GM19324 (cell line): ENCODE measurements around the gene ZNF26.
"Not testable (repeated sequence)": the region's sequence is repeated elsewhere in the genome, so short reads cannot be mapped to it uniquely, and the experiment has no call there.

Experiments
- ATAC-seq: cut with Tn5 transposase; IDR thresholded peaks from one replicate; pipeline ENCODE4 v1.9.1; 2021; ENCODE audit warnings: mild to moderate bottlenecking, moderate library complexity; ENCODE audit not compliant: unreplicated experiment, low FRiP score

Gene ZNF26

GRCh38 chr12:132955094-132956010 lies 30.8 kb upstream of the ZNF26 start:
- ATAC-seq: no peak

GRCh38 chr12:132956011-132956788 lies 30.0 kb upstream of the ZNF26 start, which contains the start of gene ZNF605:
Gene ZNF605 (minus strand): TSS chr12:132956306. CDS start chr12:132945635, 10,671 bp downstream.
- ATAC-seq: peak; percentile 93

- not testable (repeated sequence) for ATAC-seq
Observed at GRCh38 chr12:132961790-132962189, 24.4 kb upstream of the ZNF26 start.

DNA sequence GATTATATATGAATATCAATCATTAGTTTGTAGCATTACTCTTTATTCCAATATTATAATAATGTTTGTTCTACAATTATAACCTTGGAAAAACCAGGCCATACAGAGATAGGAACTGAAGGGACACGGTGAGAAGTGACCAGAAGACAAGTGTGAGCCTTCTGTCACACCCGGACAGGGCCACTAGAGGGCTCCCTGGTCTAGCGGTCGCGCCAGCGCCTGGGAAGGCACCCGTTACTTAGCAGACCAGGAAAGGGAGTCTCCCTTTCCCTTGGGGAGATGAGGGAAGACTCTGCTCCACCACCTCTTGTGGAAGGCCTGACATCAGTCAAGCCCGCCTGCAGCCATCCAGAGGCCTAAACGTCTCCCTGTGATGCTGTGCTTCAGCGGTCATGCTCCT lies 22.2 kb upstream of the ZNF26 start:
- ATAC-seq: not testable (repeated sequence)

DNA sequence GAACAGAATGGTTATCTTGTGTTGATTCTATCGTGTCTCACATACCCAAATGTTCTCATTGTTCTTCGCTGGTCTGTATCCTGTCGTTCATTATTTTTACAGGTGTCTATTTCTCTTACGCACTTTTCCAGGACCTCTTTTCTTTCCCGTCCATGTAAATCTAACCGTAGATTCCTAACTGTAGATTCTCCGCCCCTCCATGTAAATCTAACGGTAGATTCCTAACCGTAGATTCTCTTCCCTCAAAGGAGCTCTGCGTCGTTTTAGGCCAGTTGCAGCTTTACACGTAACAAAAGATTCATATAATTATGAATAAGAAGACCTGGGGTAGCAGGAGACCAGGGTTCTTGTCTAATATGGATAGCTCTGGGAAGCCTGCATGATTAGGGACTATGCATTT lies 20.4 kb upstream of the ZNF26 start:
- no peak for ATAC-seq

DNA sequence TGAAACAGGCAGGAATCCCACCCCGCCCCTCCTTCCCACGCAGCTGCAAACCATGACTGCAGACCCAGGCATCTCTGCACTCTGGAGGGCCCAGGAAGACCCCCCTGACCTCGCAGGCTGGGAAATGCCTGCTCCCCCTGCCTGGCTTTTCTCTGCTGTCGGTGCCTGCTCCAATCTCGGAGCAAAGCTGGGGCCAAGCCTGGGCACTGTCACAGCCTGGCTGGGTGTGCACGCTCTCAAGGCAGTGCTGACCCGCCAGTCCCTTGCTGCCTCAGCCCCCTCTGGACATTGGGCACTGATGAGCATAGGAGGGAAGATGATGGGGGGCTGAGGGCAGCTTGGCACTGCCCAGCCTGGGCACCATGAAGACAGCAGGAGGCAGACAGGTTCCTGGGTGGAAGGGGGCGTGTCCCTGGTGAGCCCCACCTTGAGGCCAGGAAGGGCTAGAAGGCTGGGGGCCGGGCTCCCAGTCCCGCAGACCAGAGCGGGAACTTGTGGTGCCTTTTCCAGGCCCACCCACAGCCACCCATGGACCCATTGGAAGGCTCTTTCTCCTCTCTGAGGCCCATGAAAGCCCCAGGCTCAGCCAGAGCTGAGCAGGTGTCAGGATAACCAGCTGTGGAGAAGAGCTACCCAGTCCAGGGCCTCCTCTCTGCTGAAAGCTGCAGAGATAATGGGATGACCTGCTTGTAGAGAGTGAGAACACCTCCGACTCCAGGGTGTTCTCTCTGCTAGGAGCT lies 19.3 kb upstream of the ZNF26 start:
- no peak for ATAC-seq

- ATAC-seq: no peak
Observed at GRCh38 chr12:132967736-132968135, 18.4 kb upstream of the ZNF26 start.

DNA sequence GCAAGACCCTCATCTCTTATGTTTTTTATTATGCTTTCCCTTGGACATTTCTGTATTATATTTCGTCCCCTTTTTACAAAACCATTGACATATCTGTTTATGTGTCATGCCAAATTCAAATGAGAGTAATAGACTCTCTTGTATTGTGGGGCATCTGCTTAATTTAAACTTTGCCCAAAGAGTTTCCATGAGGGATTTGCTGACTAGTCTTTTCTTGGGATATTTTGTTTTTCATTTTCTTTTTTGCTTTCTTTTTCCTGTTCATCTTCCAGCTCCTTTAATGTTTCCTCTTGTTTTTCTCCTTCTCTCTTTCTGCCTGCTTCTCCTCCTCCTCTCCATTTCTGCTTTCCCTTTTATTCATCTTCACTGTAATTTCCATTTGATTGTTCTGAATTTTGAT lies 13.8 kb upstream of the ZNF26 start:
- no peak for ATAC-seq

GRCh38 chr12:132976870-132977269 lies 9.3 kb upstream of the ZNF26 start:
- not testable (repeated sequence) for ATAC-seq

DNA sequence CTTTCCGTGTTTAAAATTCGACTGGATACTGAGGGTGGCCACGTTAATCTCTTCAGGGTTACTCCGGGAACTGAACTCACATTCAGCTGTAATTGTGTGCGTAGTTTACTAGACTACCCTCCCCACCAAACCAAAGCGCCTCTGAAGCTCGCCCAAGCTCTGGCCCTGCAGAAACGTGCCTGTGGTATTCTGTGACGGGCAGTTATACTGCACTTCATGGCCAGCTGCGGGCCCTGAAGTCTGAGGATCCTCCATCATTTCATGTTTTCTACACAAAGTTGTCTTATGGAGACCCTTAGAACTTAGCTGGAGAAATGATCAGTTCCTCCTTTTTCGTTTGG lies 688 bp downstream of the ZNF26 start:
- peak; percentile 1 for ATAC-seq

- ATAC-seq: no peak
Observed at GRCh38 chr12:132998741-132999140, 12.6 kb downstream of the ZNF26 start.

DNA sequence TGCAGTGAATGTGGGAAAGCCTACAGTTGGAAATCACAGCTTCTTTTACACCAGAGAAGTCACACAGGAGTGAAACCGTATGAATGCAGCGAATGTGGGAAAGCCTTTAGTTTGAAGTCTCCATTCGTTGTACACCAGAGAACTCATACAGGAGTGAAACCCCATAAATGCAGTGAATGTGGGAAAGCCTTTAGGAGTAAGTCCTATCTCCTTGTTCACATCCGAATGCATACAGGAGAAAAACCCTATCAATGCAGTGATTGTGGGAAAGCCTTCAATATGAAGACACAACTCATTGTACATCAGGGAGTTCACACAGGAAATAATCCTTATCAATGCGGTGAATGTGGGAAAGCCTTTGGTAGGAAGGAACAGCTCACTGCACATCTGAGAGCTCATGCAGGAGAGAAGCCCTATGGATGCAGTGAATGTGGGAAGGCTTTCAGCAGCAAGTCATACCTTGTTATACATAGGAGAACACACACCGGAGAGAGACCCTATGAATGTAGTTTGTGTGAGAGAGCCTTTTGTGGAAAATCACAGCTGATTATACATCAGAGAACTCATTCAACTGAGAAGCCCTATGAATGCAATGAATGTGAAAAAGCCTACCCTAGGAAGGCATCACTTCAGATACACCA lies 24.6 kb downstream of the ZNF26 start:
- no peak for ATAC-seq

DNA sequence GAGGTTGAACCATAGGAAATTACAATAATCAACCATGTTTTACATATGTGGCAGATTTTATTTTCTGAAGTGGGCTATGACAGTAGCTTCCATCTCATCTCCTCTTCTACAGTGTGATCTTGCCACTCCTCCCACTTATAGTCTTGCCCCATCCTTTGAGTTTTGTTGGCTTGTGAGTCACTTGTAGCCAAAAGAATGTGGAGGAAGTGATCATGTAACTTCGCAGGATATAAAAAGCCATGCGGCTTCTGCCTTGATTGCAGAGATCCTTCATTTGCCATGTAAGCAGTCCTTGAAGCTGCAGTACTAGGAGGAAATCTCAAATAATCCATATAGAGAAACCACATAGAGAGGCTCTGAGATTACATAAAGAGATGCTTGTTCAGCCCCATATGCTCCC lies 37.4 kb downstream of the ZNF26 start:
- no peak for ATAC-seq

DNA sequence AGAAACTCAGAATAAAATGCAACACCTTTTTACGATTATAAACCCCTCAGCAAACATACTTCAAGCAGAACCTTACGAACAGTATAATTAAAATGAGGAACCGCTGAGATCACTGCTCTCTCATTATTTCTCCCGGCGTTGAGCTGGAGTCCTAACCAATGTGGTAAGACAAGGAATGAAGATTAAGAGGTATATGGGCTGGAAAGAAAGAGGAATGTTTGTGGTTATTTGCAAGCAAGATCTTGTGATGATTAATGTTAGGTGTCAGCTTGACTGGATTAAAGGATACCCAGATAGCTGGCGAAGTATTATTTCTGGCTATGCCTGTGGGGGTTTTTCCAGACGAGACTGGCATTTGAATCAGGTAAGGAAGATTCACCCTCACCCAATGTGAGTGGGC lies 40.8 kb downstream of the ZNF26 start:
- ATAC-seq: no peak

DNA sequence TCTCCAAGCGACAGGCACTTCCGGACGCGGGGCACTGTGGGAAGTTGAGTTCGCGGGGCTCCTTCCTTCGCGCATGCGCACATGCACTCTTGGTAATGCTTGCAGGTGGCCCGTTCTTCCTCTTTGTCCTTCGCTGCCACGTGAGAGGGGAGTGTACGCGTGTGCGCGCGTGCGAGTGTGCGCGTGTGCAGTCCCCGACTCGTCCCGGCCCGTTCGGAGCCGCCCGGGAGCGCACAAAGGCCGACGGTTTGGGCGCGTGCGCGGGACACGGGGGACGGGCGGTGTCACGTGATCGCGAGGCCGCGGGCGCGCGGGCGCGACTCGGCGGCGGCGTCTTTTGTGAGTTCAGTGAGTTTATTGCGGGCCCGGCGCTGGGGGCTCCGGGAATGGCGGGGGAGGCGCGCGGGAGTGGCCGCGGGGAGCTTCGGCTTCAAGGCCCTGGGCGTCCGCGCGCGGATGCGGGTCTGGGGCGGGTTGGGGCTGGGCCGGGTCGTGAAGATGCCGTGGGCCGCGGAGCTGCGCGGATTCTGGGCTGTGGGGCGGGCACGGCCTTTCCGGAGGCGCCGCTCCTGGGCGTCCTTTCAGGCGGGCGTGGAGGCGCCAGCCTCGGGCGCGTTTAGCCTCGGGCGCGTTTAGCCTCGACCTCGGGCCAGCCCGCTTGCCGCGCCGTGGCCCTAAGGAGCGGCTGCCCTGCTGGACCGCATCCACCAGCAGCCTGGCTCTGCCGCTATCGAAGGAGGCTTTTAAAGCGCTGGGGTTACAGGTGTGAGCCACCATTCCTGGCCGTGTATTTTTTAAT lies 51.2 kb downstream of the ZNF26 start, which contains the start of gene ZNF84:
Gene ZNF84 (plus strand): TSS at position 303 of the 799 bp plus-strand sequence. CDS start 3,959 bp downstream, outside the sequence.
- peak; percentile 99 for ATAC-seq

GRCh38 chr12:133038118-133038709 lies 52.0 kb downstream of the ZNF26 start:
- no peak for ATAC-seq

- no peak for ATAC-seq
Observed at GRCh38 chr12:133046698-133047097, 60.5 kb downstream of the ZNF26 start.

DNA sequence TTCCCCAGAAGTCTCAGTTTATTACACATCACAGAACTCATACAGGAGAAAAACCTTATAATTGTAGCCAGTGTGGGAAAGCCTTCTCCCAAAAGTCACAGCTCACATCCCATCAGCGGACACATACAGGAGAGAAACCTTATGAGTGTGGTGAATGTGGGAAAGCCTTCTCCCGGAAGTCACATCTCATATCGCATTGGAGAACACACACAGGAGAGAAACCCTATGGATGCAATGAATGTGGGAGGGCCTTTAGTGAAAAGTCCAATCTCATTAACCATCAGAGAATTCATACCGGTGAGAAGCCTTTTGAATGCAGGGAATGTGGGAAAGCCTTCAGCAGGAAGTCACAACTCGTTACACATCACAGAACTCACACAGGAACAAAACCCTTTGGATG lies 71.3 kb downstream of the ZNF26 start:
- no peak for ATAC-seq
